ENCODE measurements around the gene DUOXA2. TPM values are rescaled to one million over a fixed set of nuclear protein-coding genes. Genes with fewer than 3 reads are reported as not detected.

Gene DUOXA2
- total and polyA plus RNA-seq, 2 experiments from 2014 or later, result not detected

DNA sequence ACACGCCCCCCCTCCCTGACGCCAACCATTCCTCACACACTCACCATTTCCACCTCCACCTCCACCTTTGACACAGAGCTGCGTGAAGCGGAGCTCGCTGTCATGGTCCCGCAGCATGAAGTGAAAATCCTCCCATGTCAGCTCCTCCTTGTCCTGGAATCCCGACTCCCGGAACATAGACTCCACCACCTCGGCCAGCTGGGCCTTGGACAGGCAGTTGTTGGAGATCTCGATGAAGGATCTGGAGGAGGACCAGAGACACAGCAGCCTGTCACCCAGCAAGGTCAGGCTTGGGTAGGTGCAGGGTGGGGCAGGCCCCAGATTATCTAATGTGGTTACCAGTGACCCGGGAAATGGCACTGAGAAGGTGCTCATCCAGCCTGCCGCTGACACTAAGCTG, 12.4 kb upstream of the DUOXA2 start:
- no peak overlapping the region for H3K4me3 Mint-ChIP-seq
- H3K4me1 ChIP-seq (ENCODE audit: insufficient read depth), result peaks cover 15% of the 10 kb centered on the region
- TF ChIP-seq JUNB (IDR thresholded peaks at IDR 0.05; ENCODE audit: unreplicated experiment), result no peak
- TF ChIP-seq, protein P1, sequence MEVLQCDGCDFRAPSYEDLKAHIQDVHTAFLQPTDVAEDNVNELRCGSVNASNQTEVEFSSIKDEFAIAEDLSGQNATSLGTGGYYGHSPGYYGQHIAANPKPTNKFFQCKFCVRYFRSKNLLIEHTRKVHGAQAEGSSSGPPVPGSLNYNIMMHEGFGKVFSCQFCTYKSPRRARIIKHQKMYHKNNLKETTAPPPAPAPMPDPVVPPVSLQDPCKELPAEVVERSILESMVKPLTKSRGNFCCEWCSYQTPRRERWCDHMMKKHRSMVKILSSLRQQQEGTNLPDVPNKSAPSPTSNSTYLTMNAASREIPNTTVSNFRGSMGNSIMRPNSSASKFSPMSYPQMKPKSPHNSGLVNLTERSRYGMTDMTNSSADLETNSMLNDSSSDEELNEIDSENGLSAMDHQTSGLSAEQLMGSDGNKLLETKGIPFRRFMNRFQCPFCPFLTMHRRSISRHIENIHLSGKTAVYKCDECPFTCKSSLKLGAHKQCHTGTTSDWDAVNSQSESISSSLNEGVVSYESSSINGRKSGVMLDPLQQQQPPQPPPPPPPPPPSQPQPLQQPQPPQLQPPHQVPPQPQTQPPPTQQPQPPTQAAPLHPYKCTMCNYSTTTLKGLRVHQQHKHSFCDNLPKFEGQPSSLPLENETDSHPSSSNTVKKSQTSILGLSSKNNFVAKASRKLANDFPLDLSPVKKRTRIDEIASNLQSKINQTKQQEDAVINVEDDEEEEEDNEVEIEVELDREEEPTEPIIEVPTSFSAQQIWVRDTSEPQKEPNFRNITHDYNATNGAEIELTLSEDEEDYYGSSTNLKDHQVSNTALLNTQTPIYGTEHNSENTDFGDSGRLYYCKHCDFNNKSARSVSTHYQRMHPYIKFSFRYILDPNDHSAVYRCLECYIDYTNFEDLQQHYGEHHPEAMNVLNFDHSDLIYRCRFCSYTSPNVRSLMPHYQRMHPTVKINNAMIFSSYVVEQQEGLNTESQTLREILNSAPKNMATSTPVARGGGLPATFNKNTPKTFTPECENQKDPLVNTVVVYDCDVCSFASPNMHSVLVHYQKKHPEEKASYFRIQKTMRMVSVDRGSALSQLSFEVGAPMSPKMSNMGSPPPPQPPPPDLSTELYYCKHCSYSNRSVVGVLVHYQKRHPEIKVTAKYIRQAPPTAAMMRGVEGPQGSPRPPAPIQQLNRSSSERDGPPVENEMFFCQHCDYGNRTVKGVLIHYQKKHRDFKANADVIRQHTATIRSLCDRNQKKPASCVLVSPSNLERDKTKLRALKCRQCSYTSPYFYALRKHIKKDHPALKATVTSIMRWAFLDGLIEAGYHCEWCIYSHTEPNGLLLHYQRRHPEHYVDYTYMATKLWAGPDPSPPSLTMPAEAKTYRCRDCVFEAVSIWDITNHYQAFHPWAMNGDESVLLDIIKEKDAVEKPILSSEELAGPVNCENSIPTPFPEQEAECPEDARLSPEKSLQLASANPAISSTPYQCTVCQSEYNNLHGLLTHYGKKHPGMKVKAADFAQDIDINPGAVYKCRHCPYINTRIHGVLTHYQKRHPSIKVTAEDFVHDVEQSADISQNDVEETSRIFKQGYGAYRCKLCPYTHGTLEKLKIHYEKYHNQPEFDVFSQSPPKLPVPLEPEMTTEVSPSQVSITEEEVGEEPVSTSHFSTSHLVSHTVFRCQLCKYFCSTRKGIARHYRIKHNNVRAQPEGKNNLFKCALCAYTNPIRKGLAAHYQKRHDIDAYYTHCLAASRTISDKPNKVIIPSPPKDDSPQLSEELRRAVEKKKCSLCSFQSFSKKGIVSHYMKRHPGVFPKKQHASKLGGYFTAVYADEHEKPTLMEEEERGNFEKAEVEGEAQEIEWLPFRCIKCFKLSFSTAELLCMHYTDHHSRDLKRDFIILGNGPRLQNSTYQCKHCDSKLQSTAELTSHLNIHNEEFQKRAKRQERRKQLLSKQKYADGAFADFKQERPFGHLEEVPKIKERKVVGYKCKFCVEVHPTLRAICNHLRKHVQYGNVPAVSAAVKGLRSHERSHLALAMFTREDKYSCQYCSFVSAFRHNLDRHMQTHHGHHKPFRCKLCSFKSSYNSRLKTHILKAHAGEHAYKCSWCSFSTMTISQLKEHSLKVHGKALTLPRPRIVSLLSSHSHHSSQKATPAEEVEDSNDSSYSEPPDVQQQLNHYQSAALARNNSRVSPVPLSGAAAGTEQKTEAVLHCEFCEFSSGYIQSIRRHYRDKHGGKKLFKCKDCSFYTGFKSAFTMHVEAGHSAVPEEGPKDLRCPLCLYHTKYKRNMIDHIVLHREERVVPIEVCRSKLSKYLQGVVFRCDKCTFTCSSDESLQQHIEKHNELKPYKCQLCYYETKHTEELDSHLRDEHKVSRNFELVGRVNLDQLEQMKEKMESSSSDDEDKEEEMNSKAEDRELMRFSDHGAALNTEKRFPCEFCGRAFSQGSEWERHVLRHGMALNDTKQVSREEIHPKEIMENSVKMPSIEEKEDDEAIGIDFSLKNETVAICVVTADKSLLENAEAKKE (CRISPR knock-in tag; IDR thresholded peaks at IDR 0.05), result no peak
- TF ChIP-seq ZNF331 (CRISPR knock-in tag; IDR thresholded peaks at IDR 0.05; ENCODE audit: low read depth), result no peak
- no peak for TF ChIP-seq EZH2 (IDR thresholded peaks at IDR 0.05; ENCODE audit: low read depth, unreplicated experiment)
- no peak for TF ChIP-seq REST (IDR thresholded peaks at IDR 0.05; ENCODE audit: unreplicated experiment)
- TF ChIP-seq, protein P2, sequence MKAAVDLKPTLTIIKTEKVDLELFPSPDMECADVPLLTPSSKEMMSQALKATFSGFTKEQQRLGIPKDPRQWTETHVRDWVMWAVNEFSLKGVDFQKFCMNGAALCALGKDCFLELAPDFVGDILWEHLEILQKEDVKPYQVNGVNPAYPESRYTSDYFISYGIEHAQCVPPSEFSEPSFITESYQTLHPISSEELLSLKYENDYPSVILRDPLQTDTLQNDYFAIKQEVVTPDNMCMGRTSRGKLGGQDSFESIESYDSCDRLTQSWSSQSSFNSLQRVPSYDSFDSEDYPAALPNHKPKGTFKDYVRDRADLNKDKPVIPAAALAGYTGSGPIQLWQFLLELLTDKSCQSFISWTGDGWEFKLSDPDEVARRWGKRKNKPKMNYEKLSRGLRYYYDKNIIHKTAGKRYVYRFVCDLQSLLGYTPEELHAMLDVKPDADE (IDR thresholded peaks at IDR 0.05), result no peak
- TF ChIP-seq EZH2phosphoT487 (IDR thresholded peaks at IDR 0.05; ENCODE audit: unreplicated experiment), result no peak
- no peak for TF ChIP-seq CTCF (conservative IDR thresholded peaks at IDR 0.05; ENCODE audit: low read depth in 2 of 2)
- no peak for TF ChIP-seq NANOG (IDR thresholded peaks at IDR 0.05; ENCODE audit: borderline replicate concordance)
- TF ChIP-seq POLR2AphosphoS5 (IDR thresholded peaks at IDR 0.05; ENCODE audit: low read depth), result no peak
- no peak for TF ChIP-seq STAT1 (IDR thresholded peaks at IDR 0.05; ENCODE audit: unreplicated experiment)
- no peak for TF ChIP-seq ZNF114 (CRISPR knock-in tag; IDR thresholded peaks at IDR 0.05)
- no peak for TF ChIP-seq CREB1 (CRISPR knock-in tag; IDR thresholded peaks at IDR 0.05; ENCODE audit: low read depth)
- peak overlapping the region; percentile 20; the same call in 1 of the 2 replicates for H3K27ac Mint-ChIP-seq
- 0 out of 2 replicates have a peak overlapping the region, but pooled peaks have one; percentile 66 for H2AFZ ChIP-seq
- no peaks in the 10 kb centered on the region for H3K9me2 ChIP-seq (ENCODE audit: insufficient read depth)
- no peaks in the 10 kb centered on the region for H3K36me3 ChIP-seq (ENCODE audit: insufficient read depth)
- H3K4me3 ChIP-seq, result no peak overlapping the region
- peak overlapping the region; percentile 70; the same call in 1 of the 2 replicates for H3K4me2 ChIP-seq
- H3K4me1 Mint-ChIP-seq, result peaks cover 18% of the 10 kb centered on the region
- no peaks in the 10 kb centered on the region for H3K27me3 ChIP-seq (ENCODE audit: insufficient read depth)
- peaks cover 12% of the 10 kb centered on the region for H3K27me3 Mint-ChIP-seq (ENCODE audit: insufficient read depth, low read depth, poor library complexity)
- H3K27ac ChIP-seq (ENCODE audit: low read depth), result no peak overlapping the region
- no peaks in the 10 kb centered on the region for H3K79me2 ChIP-seq (replicated peaks; ENCODE audit: insufficient read depth)
- H4K20me1 ChIP-seq (replicated peaks; ENCODE audit: insufficient read depth), result no peaks in the 10 kb centered on the region
- H3F3A ChIP-seq (replicated peaks; ENCODE audit: low read depth), result no peaks in the 10 kb centered on the region
- ATAC-seq, result no peak
- H3K36me3 Mint-ChIP-seq (ENCODE audit: low read depth), result no peaks in the 10 kb centered on the region
- no peaks in the 10 kb centered on the region; the same call in 2 of the 3 replicates for H3K9me3 Mint-ChIP-seq
- no peak for DNase-seq (ENCODE audit: low spot score)
